Fibroblast of lung (primary cell): ENCODE measurements around the gene FBLIM1. TPM values are rescaled to one million over a fixed set of nuclear protein-coding genes. Genes with fewer than 3 reads are reported as not detected.

ENCODE experiments used
- DNase-seq, 2 donors: peaks; one replicate each; pipeline versions ENCODE4 v3.0.0 to v3.0.0-alpha.2; 2010; ENCODE audit warnings: low read depth in 2 of 2
- H2AFZ ChIP-seq: 2 replicates; pipeline ENCODE4 v1.5.1; 2012; ENCODE audit warnings: low read length, control low read depth, inconsistent platforms
- H3K27ac ChIP-seq: 2 replicates; pipeline ENCODE4 v1.5.1; 2011; ENCODE audit warnings: low read length, control low read depth; ENCODE audit not compliant: insufficient read depth
- H3K27me3 ChIP-seq: 2 replicates; pipeline ENCODE4 v1.5.1; 2011; ENCODE audit warnings: mild to moderate bottlenecking, low read length; ENCODE audit not compliant: control insufficient read depth, insufficient read depth
- H3K36me3 ChIP-seq: 2 replicates; pipeline ENCODE4 v1.5.1; 2011; ENCODE audit warnings: low read length; ENCODE audit not compliant: control insufficient read depth, insufficient read depth
- H3K4me1 ChIP-seq: 2 replicates; pipeline ENCODE4 v1.5.1; 2011; ENCODE audit warnings: low read length; ENCODE audit not compliant: control insufficient read depth, insufficient read depth; ENCODE audit errors: extremely low read depth
- H3K4me2 ChIP-seq: 2 replicates; pipeline ENCODE4 v1.5.1; 2011; ENCODE audit warnings: low read length, control low read depth; ENCODE audit not compliant: insufficient read depth; ENCODE audit errors: extremely low read depth
- H3K4me3 ChIP-seq, 4 experiments: fragments of 200-600 bp in 1 of 4; sonication (generic) in 1 of 4; replicated peaks in 1 of 4; 2 replicates each; pipeline ENCODE4 v1.5.1; 2011 to 2016; ENCODE audit warnings: low read length in 4 of 4, low read depth in 3 of 4, mild to moderate bottlenecking in 3 of 4, control low read depth in 2 of 4, inconsistent platforms in 1 of 4, mixed read lengths in 1 of 4; ENCODE audit not compliant: insufficient read depth in 1 of 4; ENCODE audit errors: control extremely low read depth in 1 of 4
- H3K79me2 ChIP-seq: 2 replicates; pipeline ENCODE4 v1.5.1; 2012; ENCODE audit warnings: mild to moderate bottlenecking, low read length, inconsistent platforms; ENCODE audit not compliant: control insufficient read depth, insufficient read depth
- H3K9ac ChIP-seq: 2 replicates; pipeline ENCODE4 v1.5.1; 2011; ENCODE audit warnings: mild to moderate bottlenecking, low read length, control low read depth; ENCODE audit not compliant: insufficient read depth
- H3K9me3 ChIP-seq: 2 replicates; pipeline ENCODE4 v1.5.1; 2012; ENCODE audit warnings: low read depth, low read length; ENCODE audit not compliant: control insufficient read depth, insufficient read depth
- H4K20me1 ChIP-seq: 2 replicates; pipeline ENCODE4 v1.5.1; 2011; ENCODE audit warnings: low read length; ENCODE audit not compliant: control insufficient read depth, insufficient read depth; ENCODE audit errors: extremely low read depth
- CTCF ChIP-seq, 2 donors: IDR thresholded peaks in 1 of 2; conservative IDR thresholded peaks in 1 of 2; 1 replicate in 1 of 2; 2 replicates in 1 of 2; pipeline ENCODE4 v1.5.1; 2011 to 2012; ENCODE audit warnings: low read length in 2 of 2, control low read depth in 1 of 2, inconsistent platforms in 1 of 2, low read depth in 1 of 2, mild to moderate bottlenecking in 1 of 2
- EZH2 ChIP-seq: IDR thresholded peaks from 2 replicates; pipeline ENCODE4 v1.5.1; 2012; ENCODE audit warnings: low read length, control low read depth, mild to moderate bottlenecking; ENCODE audit errors: missing control alignments
- polyA plus RNA-seq, 2 donors: library from polyadenylated mRNA; depleted of rRNA in 1 of 2; stranded (reverse) in 1 of 2; unstranded in 1 of 2; fragments of >200 nt; gene quantifications; 2 replicates each; pipeline ENCODE4 v1.2.1, GENCODE V29; 2011 to 2012; ENCODE audit warnings: missing spikeins in 1 of 2
- total RNA-seq: library from RNA; depleted of rRNA; stranded (reverse); fragments of >200 nt; gene quantifications from 2 replicates; pipeline ENCODE4 v1.2.1, GENCODE V29; 2014

Gene FBLIM1
- total and polyA plus RNA-seq, 2 donors (not counting 1 experiment from before 2014, with no cell fraction given), result 17.3 to 86.2 TPM

DNA sequence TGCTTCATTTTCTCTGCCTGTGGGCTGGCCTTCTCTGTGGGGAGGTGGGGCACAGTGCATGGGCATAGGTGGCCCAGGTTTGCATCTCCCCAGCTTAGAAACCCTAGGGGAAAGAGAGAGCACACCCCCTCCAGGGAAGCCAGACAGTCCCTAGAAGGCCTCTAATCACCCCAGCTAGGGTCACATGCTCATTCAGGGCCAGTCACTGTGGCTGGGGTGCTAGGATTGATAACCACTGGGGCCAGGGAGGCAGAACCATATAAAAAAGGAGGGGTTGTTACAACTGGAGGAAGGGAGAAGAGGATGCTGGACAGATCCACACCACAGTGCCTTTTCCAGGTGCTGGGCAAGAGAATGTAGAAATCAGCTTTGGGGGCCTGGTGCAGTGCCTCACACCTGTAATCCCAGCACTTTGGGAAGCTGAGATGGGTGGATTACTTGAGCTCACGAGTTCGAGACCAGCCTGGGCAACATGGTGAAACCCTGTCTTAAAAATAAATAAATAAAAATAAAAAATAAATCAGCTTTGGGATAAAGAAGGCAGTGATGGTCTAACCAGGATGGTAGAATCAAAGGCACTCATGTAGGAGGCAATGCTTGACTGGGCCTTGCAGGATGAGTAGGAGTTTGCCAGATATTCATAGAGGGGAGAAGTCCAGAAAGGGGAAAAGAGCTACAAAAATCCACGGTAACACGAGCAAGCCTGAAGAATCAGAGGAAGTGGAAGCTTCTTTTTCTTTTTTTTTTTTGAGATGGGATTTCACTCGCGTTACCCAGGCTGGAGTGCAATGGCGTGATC is 19.5 kb downstream of the FBLIM1 start:
- no peak overlapping the region for H3K9ac ChIP-seq
- no peak overlapping the region for H3K4me2 ChIP-seq
- no peaks in the 10 kb centered on the region for H3K4me1 ChIP-seq
- no peaks in the 10 kb centered on the region for H3K9me3 ChIP-seq
- H3K4me3 ChIP-seq, result no peak overlapping the region
- no peaks in the 10 kb centered on the region for H4K20me1 ChIP-seq
- peaks cover 2% of the 10 kb centered on the region for H3K36me3 ChIP-seq
- H3K27me3 ChIP-seq, result no peaks in the 10 kb centered on the region
- H3K27ac ChIP-seq, result no peak overlapping the region
- no peak for DNase-seq
- no peak overlapping the region for H2AFZ ChIP-seq
- no peaks in the 10 kb centered on the region for H3K79me2 ChIP-seq
- TF ChIP-seq CTCF (conservative IDR thresholded peaks at IDR 0.05 in 1 of 2, IDR thresholded peaks at IDR 0.05 in 1 of 2; ENCODE audit: low read depth in 1 of 2, low read length in 2 of 2), result no peak
- TF ChIP-seq EZH2, result no peak

DNA sequence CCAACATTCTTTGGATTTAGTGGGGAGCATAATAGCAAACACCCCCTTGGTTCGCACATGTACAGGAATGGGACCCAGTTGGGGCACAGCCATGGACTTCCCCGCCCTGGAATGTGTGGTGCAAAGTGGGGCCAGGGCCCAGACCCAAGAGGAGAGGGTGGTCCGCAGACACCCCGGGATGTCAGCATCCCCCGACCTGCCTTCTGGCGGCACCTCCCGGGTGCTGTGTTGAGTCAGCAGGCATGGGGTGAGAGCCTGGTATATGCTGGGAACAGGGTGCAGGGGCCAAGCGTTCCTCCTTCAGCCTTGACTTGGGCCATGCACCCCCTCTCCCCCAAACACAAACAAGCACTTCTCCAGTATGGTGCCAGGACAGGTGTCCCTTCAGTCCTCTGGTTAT is 27.1 kb downstream of the FBLIM1 start:
- no peak for DNase-seq
- no peak overlapping the region for H3K4me3 ChIP-seq
- H3K27ac ChIP-seq, result no peak overlapping the region
- H2AFZ ChIP-seq, result no peak overlapping the region
- no peaks in the 10 kb centered on the region for H3K79me2 ChIP-seq
- no peaks in the 10 kb centered on the region for H3K27me3 ChIP-seq
- no peak overlapping the region for H3K4me2 ChIP-seq
- H4K20me1 ChIP-seq, result no peaks in the 10 kb centered on the region
- H3K4me1 ChIP-seq, result peaks cover 4% of the 10 kb centered on the region
- H3K9me3 ChIP-seq, result no peaks in the 10 kb centered on the region
- no peak for TF ChIP-seq CTCF (conservative IDR thresholded peaks at IDR 0.05 in 1 of 2, IDR thresholded peaks at IDR 0.05 in 1 of 2; ENCODE audit: low read depth in 1 of 2, low read length in 2 of 2)
- no peak for TF ChIP-seq EZH2
- no peaks in the 10 kb centered on the region for H3K36me3 ChIP-seq
- no peak overlapping the region for H3K9ac ChIP-seq

DNA sequence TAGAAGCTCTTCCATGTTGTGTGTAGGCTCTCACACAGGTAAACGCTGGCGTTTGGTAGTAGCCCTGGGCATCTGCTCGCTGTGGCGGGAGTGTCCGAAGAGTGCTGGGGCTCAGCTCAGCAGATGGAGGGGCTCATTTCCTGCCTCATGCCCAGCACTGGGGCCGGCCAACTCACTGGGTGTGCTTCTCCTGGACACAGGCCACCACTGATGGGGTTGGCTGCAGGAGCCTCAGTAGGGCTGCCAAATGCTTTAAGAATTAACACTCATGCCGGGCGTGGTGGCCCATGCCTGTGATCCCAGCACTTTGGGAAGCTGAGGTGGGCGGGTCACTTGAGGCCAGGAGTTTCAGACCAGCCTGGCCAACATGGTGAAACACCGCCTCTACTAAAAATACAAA is 28.0 kb downstream of the FBLIM1 start:
- Histone ChIP-seq H3K4me1 (peaks cover 4% of the 10 kb centered on the region), H3K9me3 (no peaks in the 10 kb centered on the region), H3K27me3 (no peaks in the 10 kb centered on the region), H3K27ac (no peak overlapping the region), H3K9ac (no peak overlapping the region), H4K20me1 (no peaks in the 10 kb centered on the region), H3K4me2 (no peak overlapping the region), H2AFZ (no peak overlapping the region), H3K36me3 (no peaks in the 10 kb centered on the region), H3K79me2 (no peaks in the 10 kb centered on the region), H3K4me3 (no peak overlapping the region)
- TF ChIP-seq EZH2, result no peak
- no peak for TF ChIP-seq CTCF (conservative IDR thresholded peaks at IDR 0.05 in 1 of 2, IDR thresholded peaks at IDR 0.05 in 1 of 2; ENCODE audit: low read depth in 1 of 2, low read length in 2 of 2)
- peak; percentile 72 to 79 for DNase-seq
